Upper lobe of left lung (tissue), 6 donors: ENCODE data around the gene CHST11. TPM values are rescaled to one million over a fixed set of nuclear protein-coding genes. Genes with fewer than 3 reads are reported as not detected.

Source experiments
- ATAC-seq, 2 donors: fragments of 200-7000 bp; cut with Tn5 transposase; one replicate each; pipeline ENCODE4 v1.9.1; 2022; ENCODE audit warnings: mild to moderate bottlenecking in 2 of 2, moderate library complexity in 2 of 2; ENCODE audit not compliant: low FRiP score in 2 of 2
- DNase-seq, 2 donors: peaks; one replicate each; pipeline ENCODE4 v3.0.0-alpha.2; 2019 to 2020
- H3K27ac ChIP-seq, 4 donors: fragments of 200-600 bp; sonication (generic); one replicate each; pipeline ENCODE4 v1.5.1; 2016 to 2019
- H3K27me3 ChIP-seq, 4 donors: fragments of 200-600 bp; sonication (generic); one replicate each; pipeline ENCODE4 v1.5.1; 2017 to 2019
- H3K36me3 ChIP-seq, 4 donors: fragments of 200-600 bp; sonication (generic); one replicate each; pipeline ENCODE4 v1.5.1; 2016 to 2019
- H3K4me1 ChIP-seq, 4 donors: fragments of 200-600 bp; sonication (generic); one replicate each; pipeline ENCODE4 v1.5.1; 2018 to 2019
- H3K4me3 ChIP-seq, 4 donors: fragments of 200-600 bp; sonication (generic); one replicate each; pipeline ENCODE4 v1.5.1; 2017 to 2019; ENCODE audit warnings: mild to moderate bottlenecking in 2 of 4, moderate library complexity in 1 of 4
- H3K9me3 ChIP-seq, 4 donors: fragments of 200-600 bp; sonication (generic); one replicate each; pipeline ENCODE4 v1.5.1; 2018 to 2019
- CTCF ChIP-seq, 6 experiments: fragments of 450-650 bp in 4 of 6; fragments of 200-600 bp in 2 of 6; sonication (generic) in 2 of 6; IDR thresholded peaks; one replicate each; pipeline ENCODE4 v1.5.1; 2016 to 2019; ENCODE audit warnings: antibody characterized with exemption in 6 of 6
- EP300 ChIP-seq, 4 donors: sonication (generic); formaldehyde crosslinking; IDR thresholded peaks; one replicate each; pipeline ENCODE4 v1.5.1; 2017; ENCODE audit warnings: antibody characterized with exemption in 4 of 4, control low read depth in 2 of 4
- POLR2A ChIP-seq, 4 donors: fragments of 450-650 bp; IDR thresholded peaks; one replicate each; pipeline ENCODE4 v1.5.1; 2016 to 2017; ENCODE audit warnings: antibody characterized with exemption in 4 of 4, mild to moderate bottlenecking in 2 of 4
- POLR2AphosphoS5 ChIP-seq, 2 donors: sonication (generic); formaldehyde crosslinking; IDR thresholded peaks; one replicate each; pipeline ENCODE4 v1.5.1; 2017; ENCODE audit warnings: antibody characterized with exemption in 2 of 2
- WGBS, 2 donors: methylation state at CpG; one replicate each; pipeline ENCODE4 v1.1.5; 2017 to 2018; 5-methylcytosine and 5-hydroxymethylcytosine counted together
- total RNA-seq, 6 donors: library from RNA; depleted of rRNA in 4 of 6; stranded (reverse); fragments of >200 nt in 4 of 6; gene quantifications; one replicate each; pipeline versions ENCODE4 v1.1.0 to v1.2.1, GENCODE V29; 2016 to 2021
- donor health status: DM: no; HTN: no; CAD: no; lungs with moderate emphysema.
- donor health status: DM: no; HTN: yes; CAD: no; lungs with severe emphysema.

The CHST11 gene
- total RNA-seq, 6 donors from 2014 or later = 40.4 to 234 (median 58.4) TPM

- no peak for DNase-seq
- H3K9me3 ChIP-seq = no peaks in the 10 kb centered on the region
- ATAC-seq = no peak
- 69 to 76% methylated on average over 4 of the region's 4 CpGs for WGBS, 2 donors
- TF ChIP-seq CTCF (IDR thresholded peaks at IDR 0.05) (no peak), POLR2A (IDR thresholded peaks at IDR 0.05) (no peak), POLR2AphosphoS5 (IDR thresholded peaks at IDR 0.05) (no peak), EP300 (IDR thresholded peaks at IDR 0.05) (no peak)
- peaks cover 17 to 58% (median 20%) of the 10 kb centered on the region in 4 donors for H3K4me1 ChIP-seq
- peak overlapping the region in 3 of 4 donors; percentile 13 to 58 (median 53) for H3K27ac ChIP-seq
- no peaks in the 10 kb centered on the region for H3K27me3 ChIP-seq
- H3K4me3 ChIP-seq = no peak overlapping the region
- H3K36me3 ChIP-seq = peaks cover 0 to 5% (median 0%) of the 10 kb centered on the region in 4 donors
Measured at GRCh38 chr12:104648756-104649155, 192.0 kb downstream of the CHST11 start.

- ATAC-seq = no peak
- Histone ChIP-seq H3K27me3 (no peaks in the 10 kb centered on the region), H3K36me3 (peaks cover 0 to 5% (median 0%) of the 10 kb centered on the region in 4 donors), H3K27ac (peak overlapping the region in 3 of 4 donors; percentile 13 to 58 (median 53)), H3K4me3 (no peak overlapping the region), H3K4me1 (peaks cover 11 to 52% (median 14%) of the 10 kb centered on the region in 4 donors), H3K9me3 (no peaks in the 10 kb centered on the region)
- no peak for DNase-seq
- 86 to 97% methylated on average over 2 of the region's 2 CpGs for WGBS, 2 donors
- TF ChIP-seq POLR2A (IDR thresholded peaks at IDR 0.05) (no peak), POLR2AphosphoS5 (IDR thresholded peaks at IDR 0.05) (no peak), EP300 (IDR thresholded peaks at IDR 0.05) (no peak), CTCF (IDR thresholded peaks at IDR 0.05) (no peak)
Measured at GRCh38 chr12:104649217-104649824, 192.6 kb downstream of the CHST11 start.

DNA sequence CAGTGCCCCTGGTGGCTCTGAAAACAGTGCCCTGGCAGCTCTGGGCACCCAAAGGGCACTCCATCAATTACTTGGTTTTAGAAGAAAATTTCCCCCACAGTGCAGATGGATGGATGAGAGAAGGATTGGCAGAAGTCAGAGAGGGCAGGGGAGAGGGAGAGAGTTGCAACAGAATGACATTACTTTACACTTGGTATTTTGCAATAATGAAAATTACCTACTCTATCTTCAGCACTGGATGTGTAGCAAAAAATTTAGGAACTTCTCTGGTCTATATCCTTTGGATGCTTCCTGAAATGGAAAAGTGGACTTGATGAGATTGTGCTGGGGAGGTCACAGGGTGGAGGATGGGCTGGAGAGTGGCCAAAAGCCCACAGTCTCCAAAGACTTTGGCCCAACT is 193.2 kb downstream of the CHST11 start:
- no peak overlapping the region for H3K4me3 ChIP-seq
- peaks cover 7 to 47% (median 12%) of the 10 kb centered on the region in 4 donors for H3K4me1 ChIP-seq
- H3K36me3 ChIP-seq = peaks cover 0 to 5% (median 0%) of the 10 kb centered on the region in 4 donors
- DNase-seq (no peak), ATAC-seq (peak in 1 of 2 donors; percentile 49)
- no peak for TF ChIP-seq POLR2AphosphoS5 (IDR thresholded peaks at IDR 0.05)
- TF ChIP-seq EP300 (IDR thresholded peaks at IDR 0.05) = peak in 1 of 4 donors; percentile 6
- H3K27me3 ChIP-seq = no peaks in the 10 kb centered on the region
- H3K27ac ChIP-seq = peak overlapping the region in 3 of 4 donors; percentile 13 to 58 (median 53)
- no peaks in the 10 kb centered on the region for H3K9me3 ChIP-seq

- Histone ChIP-seq H3K4me1 (peaks cover 5 to 42% (median 11%) of the 10 kb centered on the region in 4 donors), H3K9me3 (no peaks in the 10 kb centered on the region), H3K36me3 (peaks cover 0 to 5% (median 0%) of the 10 kb centered on the region in 4 donors), H3K27ac (no peak overlapping the region), H3K4me3 (no peak overlapping the region), H3K27me3 (no peaks in the 10 kb centered on the region)
- DNase-seq (no peak), ATAC-seq (no peak)
- WGBS, 2 donors = 78 to 90% methylated on average over 5 of the region's 5 CpGs
- TF ChIP-seq POLR2AphosphoS5 (IDR thresholded peaks at IDR 0.05) (no peak), POLR2A (IDR thresholded peaks at IDR 0.05) (no peak), EP300 (IDR thresholded peaks at IDR 0.05) (no peak), CTCF (IDR thresholded peaks at IDR 0.05) (no peak)
Measured at GRCh38 chr12:104650541-104650940, 193.8 kb downstream of the CHST11 start.

DNA sequence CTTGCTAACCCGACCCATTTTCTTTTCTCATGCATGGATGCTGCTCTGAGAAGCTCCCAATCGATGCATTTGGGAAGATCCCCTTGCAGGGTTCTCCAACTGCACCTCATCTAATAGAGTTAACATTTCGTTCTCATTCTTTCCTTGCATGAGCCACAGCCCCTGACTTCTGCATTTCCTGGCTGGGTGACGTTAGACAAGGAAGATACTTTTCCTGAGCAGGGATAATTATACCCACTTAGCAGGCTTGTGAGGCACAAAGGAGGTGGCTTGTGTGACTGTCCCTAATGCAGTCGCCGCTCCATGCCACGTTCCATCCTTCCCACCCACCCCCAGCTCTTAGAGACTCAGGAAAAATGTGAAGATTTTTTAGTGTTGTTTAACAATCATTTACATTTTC is 195.1 kb downstream of the CHST11 start:
- Histone ChIP-seq H3K9me3 (no peaks in the 10 kb centered on the region), H3K27ac (no peak overlapping the region), H3K4me1 (peaks cover 5 to 47% (median 12%) of the 10 kb centered on the region in 4 donors), H3K36me3 (peaks cover 0 to 3% (median 0%) of the 10 kb centered on the region in 4 donors), H3K4me3 (no peak overlapping the region), H3K27me3 (no peaks in the 10 kb centered on the region)
- WGBS, 2 donors = 77 to 90% methylated on average over 7 of the region's 7 CpGs
- DNase-seq = no peak
- no peak for ATAC-seq
- TF ChIP-seq CTCF (IDR thresholded peaks at IDR 0.05) (no peak), POLR2A (IDR thresholded peaks at IDR 0.05) (no peak), EP300 (IDR thresholded peaks at IDR 0.05) (no peak), POLR2AphosphoS5 (IDR thresholded peaks at IDR 0.05) (no peak)
